OCI-LY3 (cell line): Measurements from ENCODE around the gene FOXO3B.
"Not testable (repeated sequence)": the region's sequence is repeated elsewhere in the genome, so short reads cannot be mapped to it uniquely, and the experiment has no call there.

Experiments used
- CTCF ChIP-seq: fragments of 200-600, 300-600 bp; sonication (generic); IDR thresholded peaks from 2 replicates; pipeline ENCODE4 v1.5.1; 2014; ENCODE audit warnings: antibody characterized with exemption, low read length, low read depth
- EZH2phosphoT487 ChIP-seq: fragments of 200-600 bp; shearing (Covaris generic); IDR thresholded peaks from 2 replicates; pipeline ENCODE4 v1.6.1; 2018; ENCODE audit warnings: antibody characterized with exemption, mixed run types, low read depth

- TF ChIP-seq CTCF, EZH2phosphoT487: not testable (repeated sequence)
These were observed 16.5 kb upstream of the FOXO3B start for GRCh38 chr17:18698473-18699103.
